ENCODE data around the gene PELI2. TPM values are rescaled to one million over a fixed set of nuclear protein-coding genes. Genes with fewer than 3 reads are reported as not detected.

Gene PELI2
- total RNA-seq, 1 experiment from 2014 or later, result 0.19 TPM

GRCh38 chr14:56278383-56278782, 160.2 kb downstream of the PELI2 start:
- ChIA-PET POLR2A (interaction anchor here (0.5 kb wide), 1 partner anchor 99 kb away, joined by 3 read pairs; no protein-coding TSS in a partner anchor), CTCF (no interaction called here)
- Mint-ChIP-seq H3K4me1 (ENCODE audit: insufficient read depth, unreplicated experiment) (no peaks in the 10 kb centered on the region), H3K9me3 (ENCODE audit: unreplicated experiment) (no peaks in the 10 kb centered on the region), H3K27ac (ENCODE audit: low read depth, unreplicated experiment) (no peak overlapping the region), H3K27me3 (ENCODE audit: insufficient read depth, unreplicated experiment) (no peaks in the 10 kb centered on the region), H3K4me3 (ENCODE audit: unreplicated experiment) (no peak overlapping the region), H3K36me3 (ENCODE audit: insufficient read depth, unreplicated experiment) (no peaks in the 10 kb centered on the region)
- no TSS peak for BruUV-seq (replicated peaks)
- intact Hi-C loops (cut with micrococcal nuclease), result no loop called here
- no peak for DNase-seq (ENCODE audit: unreplicated experiment)
- TF ChIP-seq, protein P1, sequence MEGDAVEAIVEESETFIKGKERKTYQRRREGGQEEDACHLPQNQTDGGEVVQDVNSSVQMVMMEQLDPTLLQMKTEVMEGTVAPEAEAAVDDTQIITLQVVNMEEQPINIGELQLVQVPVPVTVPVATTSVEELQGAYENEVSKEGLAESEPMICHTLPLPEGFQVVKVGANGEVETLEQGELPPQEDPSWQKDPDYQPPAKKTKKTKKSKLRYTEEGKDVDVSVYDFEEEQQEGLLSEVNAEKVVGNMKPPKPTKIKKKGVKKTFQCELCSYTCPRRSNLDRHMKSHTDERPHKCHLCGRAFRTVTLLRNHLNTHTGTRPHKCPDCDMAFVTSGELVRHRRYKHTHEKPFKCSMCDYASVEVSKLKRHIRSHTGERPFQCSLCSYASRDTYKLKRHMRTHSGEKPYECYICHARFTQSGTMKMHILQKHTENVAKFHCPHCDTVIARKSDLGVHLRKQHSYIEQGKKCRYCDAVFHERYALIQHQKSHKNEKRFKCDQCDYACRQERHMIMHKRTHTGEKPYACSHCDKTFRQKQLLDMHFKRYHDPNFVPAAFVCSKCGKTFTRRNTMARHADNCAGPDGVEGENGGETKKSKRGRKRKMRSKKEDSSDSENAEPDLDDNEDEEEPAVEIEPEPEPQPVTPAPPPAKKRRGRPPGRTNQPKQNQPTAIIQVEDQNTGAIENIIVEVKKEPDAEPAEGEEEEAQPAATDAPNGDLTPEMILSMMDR (IDR thresholded peaks at IDR 0.05; ENCODE audit: unreplicated experiment), result no peak

- Mint-ChIP-seq H3K27me3 (ENCODE audit: insufficient read depth, unreplicated experiment) (no peaks in the 10 kb centered on the region), H3K36me3 (ENCODE audit: insufficient read depth, unreplicated experiment) (no peaks in the 10 kb centered on the region), H3K9me3 (ENCODE audit: unreplicated experiment) (no peaks in the 10 kb centered on the region), H3K4me3 (ENCODE audit: unreplicated experiment) (no peak overlapping the region), H3K27ac (ENCODE audit: low read depth, unreplicated experiment) (no peak overlapping the region), H3K4me1 (ENCODE audit: insufficient read depth, unreplicated experiment) (no peaks in the 10 kb centered on the region)
- TF ChIP-seq, protein P1 (IDR thresholded peaks at IDR 0.05; ENCODE audit: unreplicated experiment), result no peak
- BruUV-seq (replicated peaks), result no TSS peak
- ChIA-PET CTCF (no interaction called here), POLR2A (no interaction called here)
- intact Hi-C loops (cut with micrococcal nuclease), result no loop called here
- no peak for DNase-seq (ENCODE audit: unreplicated experiment)
These were observed 162.6 kb downstream of the PELI2 start for GRCh38 chr14:56280843-56281242.

DNA sequence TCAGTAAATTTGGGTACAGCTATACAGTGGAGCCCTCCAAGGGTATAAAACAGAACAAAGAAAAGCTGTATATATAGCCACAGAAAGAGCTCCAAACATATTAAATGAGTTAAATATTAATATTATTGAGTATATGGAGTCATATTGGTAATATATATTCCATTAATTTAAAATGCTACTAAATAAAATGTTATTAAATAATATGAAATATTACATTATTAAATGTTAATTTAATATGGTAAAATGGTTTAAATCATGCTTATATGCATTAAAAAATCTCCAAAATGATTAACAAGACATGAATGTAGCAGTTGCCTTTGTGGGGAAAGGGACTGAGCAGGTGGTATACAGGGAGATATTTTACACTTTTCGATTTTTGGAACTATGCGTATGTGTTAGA, 164.0 kb downstream of the PELI2 start:
- intact Hi-C loops (cut with micrococcal nuclease), result no loop called here
- BruUV-seq (replicated peaks), result no TSS peak
- no peak for DNase-seq (ENCODE audit: unreplicated experiment)
- no peak overlapping the region for H3K27ac Mint-ChIP-seq (ENCODE audit: low read depth, unreplicated experiment)
- TF ChIP-seq, protein P1 (IDR thresholded peaks at IDR 0.05; ENCODE audit: unreplicated experiment), result no peak
- H3K4me1 Mint-ChIP-seq (ENCODE audit: insufficient read depth, unreplicated experiment), result no peaks in the 10 kb centered on the region
- H3K27me3 Mint-ChIP-seq (ENCODE audit: insufficient read depth, unreplicated experiment), result no peaks in the 10 kb centered on the region
- ChIA-PET CTCF (interaction anchor here (1.2 to 1.4 kb wide), 2 partner anchors 31 to 58 kb away, joined by 4 read pairs; no protein-coding TSS in a partner anchor), POLR2A (no interaction called here)
- no peaks in the 10 kb centered on the region for H3K36me3 Mint-ChIP-seq (ENCODE audit: insufficient read depth, unreplicated experiment)
- no peak overlapping the region for H3K4me3 Mint-ChIP-seq (ENCODE audit: unreplicated experiment)
- H3K9me3 Mint-ChIP-seq (ENCODE audit: unreplicated experiment), result no peaks in the 10 kb centered on the region

DNA sequence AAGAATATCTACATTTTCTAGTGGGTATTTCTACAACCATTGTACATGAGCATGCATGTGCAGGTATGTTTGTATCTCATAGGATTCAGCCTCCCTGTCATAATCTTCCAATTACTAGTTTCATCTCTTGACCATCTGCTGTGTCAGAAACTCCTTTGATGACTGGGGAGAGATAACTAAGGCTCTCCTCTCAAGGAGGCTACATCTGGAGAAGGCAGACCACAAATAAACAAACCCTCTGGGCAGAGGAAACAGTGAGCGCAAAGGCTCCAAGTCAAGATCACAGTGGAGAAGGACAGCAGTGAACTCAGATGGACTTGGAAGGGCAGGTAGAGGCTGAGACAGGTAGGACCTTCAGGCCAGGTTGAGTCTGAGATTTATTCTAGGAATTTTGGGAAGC, 166.4 kb downstream of the PELI2 start:
- no peak for DNase-seq (ENCODE audit: unreplicated experiment)
- H3K27ac Mint-ChIP-seq (ENCODE audit: low read depth, unreplicated experiment), result no peak overlapping the region
- H3K27me3 Mint-ChIP-seq (ENCODE audit: insufficient read depth, unreplicated experiment), result no peaks in the 10 kb centered on the region
- intact Hi-C loops (cut with micrococcal nuclease), result no loop called here
- BruUV-seq (replicated peaks), result no TSS peak
- no peaks in the 10 kb centered on the region for H3K9me3 Mint-ChIP-seq (ENCODE audit: unreplicated experiment)
- TF ChIP-seq, protein P1 (IDR thresholded peaks at IDR 0.05; ENCODE audit: unreplicated experiment), result no peak
- no peak overlapping the region for H3K4me3 Mint-ChIP-seq (ENCODE audit: unreplicated experiment)
- H3K4me1 Mint-ChIP-seq (ENCODE audit: insufficient read depth, unreplicated experiment), result no peaks in the 10 kb centered on the region
- CTCF ChIA-PET, result no interaction called here
- POLR2A ChIA-PET, result no interaction called here
- no peaks in the 10 kb centered on the region for H3K36me3 Mint-ChIP-seq (ENCODE audit: insufficient read depth, unreplicated experiment)
